HEK293T (cell line): ENCODE data around the gene HDAC5.

Experiments
- FOXA1 ChIP-seq: fragments of 450-650 bp; IDR thresholded peaks from 2 replicates; pipeline ENCODE4 v1.6.1; 2016; ENCODE audit warnings: mild to moderate bottlenecking
- FOXK2 ChIP-seq: fragments of 450-650 bp; IDR thresholded peaks from 2 replicates; pipeline ENCODE4 v1.6.1; 2016; ENCODE audit warnings: mild to moderate bottlenecking
- FOXM1 ChIP-seq: fragments of 450-650 bp; IDR thresholded peaks from 2 replicates; pipeline ENCODE4 v1.6.1; 2017; ENCODE audit warnings: mild to moderate bottlenecking, borderline replicate concordance
- NFRKB ChIP-seq: fragments of 450-650 bp; IDR thresholded peaks from 2 replicates; pipeline ENCODE4 v1.6.1; 2016; ENCODE audit warnings: mild to moderate bottlenecking, moderate library complexity
- SP1 ChIP-seq: fragments of 450-650 bp; IDR thresholded peaks from 2 replicates; pipeline ENCODE4 v1.6.1; 2017
- ZNF384 ChIP-seq: fragments of 450-650 bp; IDR thresholded peaks from 2 replicates; pipeline ENCODE4 v1.6.1; 2016
- TF ChIP-seq, protein P1 (sequence below): fragments of 450-650 bp; IDR thresholded peaks from 2 replicates; pipeline ENCODE4 v1.6.1; 2016

- TF ChIP-seq NFRKB (no peak), FOXA1 (no peak), FOXM1 (no peak), FOXK2 (no peak), ZNF384 (no peak), SP1 (no peak)
- TF ChIP-seq, protein P1, sequence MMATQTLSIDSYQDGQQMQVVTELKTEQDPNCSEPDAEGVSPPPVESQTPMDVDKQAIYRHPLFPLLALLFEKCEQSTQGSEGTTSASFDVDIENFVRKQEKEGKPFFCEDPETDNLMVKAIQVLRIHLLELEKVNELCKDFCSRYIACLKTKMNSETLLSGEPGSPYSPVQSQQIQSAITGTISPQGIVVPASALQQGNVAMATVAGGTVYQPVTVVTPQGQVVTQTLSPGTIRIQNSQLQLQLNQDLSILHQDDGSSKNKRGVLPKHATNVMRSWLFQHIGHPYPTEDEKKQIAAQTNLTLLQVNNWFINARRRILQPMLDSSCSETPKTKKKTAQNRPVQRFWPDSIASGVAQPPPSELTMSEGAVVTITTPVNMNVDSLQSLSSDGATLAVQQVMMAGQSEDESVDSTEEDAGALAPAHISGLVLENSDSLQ, result no peak
Measured at GRCh38 chr17:44088254-44088653, 35.2 kb downstream of the HDAC5 start.
